Activated naive CD4-positive, alpha-beta T cell treated with anti-CD3 and anti-CD28 coated beads, Interleukin-2, amount 10 ng/mL, durations not matched to agents 7 days and 5 days (primary cell): ENCODE measurements around the gene CUL1.

Experiments used
- CTCF ChIA-PET: fragments of 350-600 bp; sonication (Branson Sonifier 250); formaldehyde crosslinking; loops from one replicate; lab custom pipeline; 2021; ENCODE audit warnings: antibody characterized with exemption; lab: Charles Lee
- DNase-seq: peaks from one replicate; pipeline ENCODE4 v3.0.0-alpha.2; 2020
- H3K27ac Mint-ChIP-seq: one replicate; pipeline ENCODE4 v1.8.0; 2021; ENCODE audit warnings: mild to moderate bottlenecking, moderate library complexity, mixed read lengths
- H3K27me3 Mint-ChIP-seq: one replicate; pipeline ENCODE4 v1.8.0; 2021; ENCODE audit warnings: mild to moderate bottlenecking, mixed read lengths
- H3K36me3 Mint-ChIP-seq: one replicate; pipeline ENCODE4 v1.8.0; 2021; ENCODE audit warnings: mixed read lengths
- H3K4me1 Mint-ChIP-seq: one replicate; pipeline ENCODE4 v1.8.0; 2021; ENCODE audit warnings: mixed read lengths
- H3K4me3 Mint-ChIP-seq: one replicate; pipeline ENCODE4 v1.8.0; 2021; ENCODE audit warnings: mild to moderate bottlenecking, moderate library complexity, mixed read lengths
- H3K9me3 Mint-ChIP-seq: one replicate; pipeline ENCODE4 v1.8.0; 2021; ENCODE audit warnings: mixed read lengths

CUL1 gene

GRCh38 chr7:148803094-148803493, 104.4 kb downstream of the CUL1 start:
- Mint-ChIP-seq H3K27me3 (no peaks in the 10 kb centered on the region), H3K27ac (no peak overlapping the region), H3K36me3 (peaks cover 62% of the 10 kb centered on the region), H3K4me1 (no peaks in the 10 kb centered on the region), H3K4me3 (no peak overlapping the region), H3K9me3 (no peaks in the 10 kb centered on the region)
- no peak for DNase-seq
- CTCF ChIA-PET, result interaction anchor here (0.6 to 1.7 kb wide), 2 partner anchors 155 to 228 kb away, joined by 3 to 6 read pairs; no protein-coding TSS in a partner anchor

DNA sequence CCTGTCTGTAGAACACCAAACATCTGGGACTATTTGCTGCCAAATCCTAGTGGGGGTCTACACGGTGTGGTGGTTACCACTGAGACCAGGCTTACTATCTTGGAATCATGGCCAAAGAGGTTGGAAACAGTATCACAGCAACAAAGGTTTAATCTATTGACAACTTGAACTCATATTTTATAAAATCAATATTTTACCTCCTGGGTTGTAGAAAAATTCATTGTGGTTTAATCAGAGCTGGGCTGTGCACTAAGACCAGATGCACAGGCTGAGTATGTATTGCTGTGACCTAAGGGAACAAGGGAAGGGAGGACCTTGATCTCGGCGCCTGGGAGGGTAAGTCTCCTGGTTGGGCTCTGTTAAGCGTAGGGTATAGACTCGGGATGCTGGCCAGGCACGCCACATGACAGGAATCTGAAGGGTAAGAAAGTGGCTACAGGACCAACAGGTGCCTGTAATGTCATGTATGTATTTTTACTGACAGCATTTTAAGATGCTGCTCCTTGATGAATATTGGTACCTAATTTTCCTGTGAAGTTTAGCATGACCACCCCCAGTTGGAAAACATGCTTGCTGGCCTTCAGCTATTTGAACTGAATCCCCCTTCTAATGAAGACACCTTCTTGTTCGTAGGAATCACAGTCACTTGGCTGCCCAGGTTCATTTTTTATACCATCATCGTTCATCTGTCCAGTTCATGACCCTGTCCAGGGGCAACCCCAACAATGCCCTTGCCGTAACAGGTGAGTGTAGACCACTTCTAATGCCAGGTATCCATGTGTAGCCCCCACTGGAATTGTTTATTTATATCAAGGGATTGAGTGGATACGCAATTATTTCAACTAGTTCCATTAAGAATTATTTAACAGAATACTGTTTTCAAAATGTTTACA, 105.9 kb downstream of the CUL1 start:
- H3K4me1 Mint-ChIP-seq, result no peaks in the 10 kb centered on the region
- no peak for DNase-seq
- peaks cover 57% of the 10 kb centered on the region for H3K36me3 Mint-ChIP-seq
- H3K27me3 Mint-ChIP-seq, result no peaks in the 10 kb centered on the region
- CTCF ChIA-PET, result interaction anchor here (1.0 to 1.7 kb wide), 3 partner anchors 12 to 159 kb away, joined by 3 to 6 read pairs (median 4); no protein-coding TSS in a partner anchor
- no peak overlapping the region for H3K27ac Mint-ChIP-seq
- no peaks in the 10 kb centered on the region for H3K9me3 Mint-ChIP-seq
- no peak overlapping the region for H3K4me3 Mint-ChIP-seq

DNA sequence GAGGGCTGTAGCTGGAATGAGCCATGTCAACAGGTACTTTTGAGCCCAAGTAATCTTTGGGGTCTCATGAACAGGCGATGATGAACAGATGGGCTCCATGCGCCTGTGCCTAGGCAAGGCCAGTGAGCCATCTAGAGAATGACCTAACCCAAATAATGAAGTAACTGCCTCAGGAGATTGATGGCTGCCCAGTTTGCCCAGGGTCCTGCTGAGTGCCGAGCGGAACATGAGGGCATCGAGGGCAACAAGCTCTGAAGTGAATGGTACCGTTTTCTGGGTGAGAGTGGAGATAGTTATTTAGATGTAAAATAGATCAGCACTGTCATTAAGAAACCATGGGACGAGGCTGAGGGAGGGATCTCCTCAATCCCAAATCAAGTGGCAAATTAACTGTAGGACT, 107.5 kb downstream of the CUL1 start:
- CTCF ChIA-PET, result interaction anchor here (0.6 to 1.7 kb wide), 3 partner anchors 49 to 157 kb away, joined by 3 to 6 read pairs (median 4); no protein-coding TSS in a partner anchor
- Mint-ChIP-seq H3K9me3 (no peaks in the 10 kb centered on the region), H3K27me3 (no peaks in the 10 kb centered on the region), H3K4me1 (no peaks in the 10 kb centered on the region), H3K36me3 (peaks cover 56% of the 10 kb centered on the region), H3K27ac (no peak overlapping the region), H3K4me3 (no peak overlapping the region)
- DNase-seq, result no peak

GRCh38 chr7:148807436-148807835, 108.7 kb downstream of the CUL1 start:
- no peaks in the 10 kb centered on the region for H3K4me1 Mint-ChIP-seq
- H3K36me3 Mint-ChIP-seq, result peaks cover 61% of the 10 kb centered on the region
- no peaks in the 10 kb centered on the region for H3K9me3 Mint-ChIP-seq
- H3K4me3 Mint-ChIP-seq, result no peak overlapping the region
- H3K27me3 Mint-ChIP-seq, result no peaks in the 10 kb centered on the region
- CTCF ChIA-PET, result no interaction called here
- no peak for DNase-seq
- no peak overlapping the region for H3K27ac Mint-ChIP-seq

DNA sequence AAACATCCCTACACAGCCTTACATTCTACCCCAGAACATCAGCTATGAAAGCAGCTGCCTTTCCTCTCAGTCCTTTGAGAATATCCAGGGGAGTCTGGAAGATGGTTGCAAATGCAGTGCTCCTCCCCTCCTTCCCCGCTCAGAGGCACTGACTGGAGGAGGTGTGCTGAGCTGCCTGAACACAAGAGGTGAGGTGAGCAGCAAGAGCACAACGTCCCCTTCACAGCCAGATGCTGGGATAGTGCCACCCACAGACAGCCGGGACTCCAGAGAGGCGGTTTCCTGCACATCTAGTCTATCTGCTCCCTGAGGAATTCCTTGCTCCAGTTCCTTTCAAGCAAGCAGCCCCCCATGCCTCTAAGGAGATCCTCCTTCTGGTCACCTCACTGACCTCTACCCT, 111.2 kb downstream of the CUL1 start:
- Mint-ChIP-seq H3K27ac (no peak overlapping the region), H3K27me3 (no peaks in the 10 kb centered on the region), H3K4me1 (no peaks in the 10 kb centered on the region), H3K9me3 (no peaks in the 10 kb centered on the region), H3K36me3 (peaks cover 77% of the 10 kb centered on the region), H3K4me3 (no peak overlapping the region)
- DNase-seq, result no peak
- CTCF ChIA-PET, result no interaction called here

DNA sequence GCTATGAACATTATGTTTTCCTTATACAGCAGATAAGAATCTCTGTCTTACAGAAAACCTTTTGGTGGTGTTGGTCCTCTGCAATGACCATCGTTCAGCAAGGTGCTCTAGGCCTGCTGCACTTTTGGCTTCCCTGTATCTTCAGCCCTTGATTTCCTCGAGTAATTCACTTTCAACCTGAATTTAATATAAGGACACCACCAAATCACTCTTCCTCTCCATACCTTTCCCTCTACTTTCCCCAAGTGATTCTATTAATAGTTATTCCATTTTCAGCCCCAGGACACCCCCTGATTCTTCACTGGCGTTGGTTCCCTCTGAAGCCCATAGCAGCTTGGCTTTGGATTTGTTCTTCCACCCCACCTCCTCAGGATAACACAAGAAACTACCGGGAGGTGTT, 113.2 kb downstream of the CUL1 start:
- H3K36me3 Mint-ChIP-seq, result peaks cover 75% of the 10 kb centered on the region
- H3K27ac Mint-ChIP-seq, result no peak overlapping the region

GRCh38 chr7:148813890-148814289, 115.2 kb downstream of the CUL1 start:
- no peak overlapping the region for H3K27ac Mint-ChIP-seq
- H3K4me1 Mint-ChIP-seq, result no peaks in the 10 kb centered on the region
- no peak for DNase-seq
- H3K9me3 Mint-ChIP-seq, result no peaks in the 10 kb centered on the region
- H3K36me3 Mint-ChIP-seq, result peaks cover 83% of the 10 kb centered on the region
- no peaks in the 10 kb centered on the region for H3K27me3 Mint-ChIP-seq
- CTCF ChIA-PET, result no interaction called here
- no peak overlapping the region for H3K4me3 Mint-ChIP-seq

More for the DNA sequence above, 113.2 kb downstream of the CUL1 start:
- Mint-ChIP-seq H3K4me1 (no peaks in the 10 kb centered on the region), H3K27me3 (no peaks in the 10 kb centered on the region), H3K4me3 (no peak overlapping the region), H3K9me3 (no peaks in the 10 kb centered on the region)
- CTCF ChIA-PET, result interaction anchor here (0.9 kb wide), 1 partner anchor 8 kb away, joined by 3 read pairs; no protein-coding TSS in a partner anchor
- DNase-seq, result no peak

DNA sequence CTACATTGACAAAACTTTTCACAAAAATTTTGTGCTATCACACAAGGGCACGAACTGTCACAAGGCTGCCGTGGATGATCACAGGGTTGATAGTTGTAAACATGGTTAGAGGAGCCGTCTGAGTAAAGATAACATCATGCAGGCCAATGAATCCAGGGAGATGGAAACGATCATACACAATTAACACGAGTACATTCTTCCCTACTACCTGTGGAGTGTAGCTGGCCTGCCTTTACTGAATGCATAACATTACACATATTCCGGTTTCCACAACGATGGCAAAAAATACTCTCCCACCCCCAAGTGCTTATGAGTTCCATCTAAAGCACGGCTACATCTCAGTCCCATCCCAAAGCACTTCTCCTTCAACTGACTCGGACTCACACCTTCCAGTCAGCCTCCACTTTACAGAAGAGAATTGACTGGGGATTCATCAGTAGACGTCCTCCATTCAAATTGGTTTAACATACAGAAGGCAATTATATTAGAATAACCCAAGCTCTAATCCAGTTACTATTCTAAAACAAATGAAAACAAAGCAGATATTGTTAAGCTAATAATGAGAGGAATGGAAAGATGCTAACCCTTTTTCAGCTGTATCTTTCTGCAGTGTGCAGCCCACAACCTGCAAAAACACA, 116.3 kb downstream of the CUL1 start:
- no peak for DNase-seq
- Mint-ChIP-seq H3K36me3 (peaks cover 83% of the 10 kb centered on the region), H3K4me1 (no peaks in the 10 kb centered on the region), H3K9me3 (no peaks in the 10 kb centered on the region), H3K27me3 (no peaks in the 10 kb centered on the region), H3K27ac (peak overlapping the region; percentile 50), H3K4me3 (no peak overlapping the region)
- CTCF ChIA-PET, result interaction anchor here (1.3 kb wide), 1 partner anchor 150 kb away, joined by 4 read pairs; no protein-coding TSS in a partner anchor

DNA sequence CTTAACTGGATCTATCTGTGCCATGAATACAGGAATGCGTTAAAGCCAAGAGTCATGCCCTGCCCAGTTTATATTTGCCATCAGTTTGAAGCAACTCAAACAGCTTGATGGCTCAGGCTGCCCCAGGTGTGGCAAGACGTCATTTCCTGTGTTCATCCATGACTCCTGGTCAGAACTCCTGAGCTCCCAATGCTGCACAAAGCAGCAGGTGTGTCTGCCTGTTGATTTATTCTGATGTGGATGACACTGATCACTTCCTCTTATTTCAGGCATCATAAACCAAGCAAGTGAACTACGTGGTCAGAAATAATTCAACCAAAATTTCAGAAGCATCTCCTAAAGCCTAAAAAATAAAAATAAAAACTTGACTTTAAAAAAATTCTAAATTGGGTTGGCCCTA, 116.9 kb downstream of the CUL1 start:
- Mint-ChIP-seq H3K9me3 (no peaks in the 10 kb centered on the region), H3K27me3 (no peaks in the 10 kb centered on the region), H3K4me1 (no peaks in the 10 kb centered on the region), H3K4me3 (no peak overlapping the region), H3K27ac (no peak overlapping the region), H3K36me3 (peaks cover 81% of the 10 kb centered on the region)
- DNase-seq, result no peak
- CTCF ChIA-PET, result interaction anchor here (1.3 kb wide), 1 partner anchor 150 kb away, joined by 4 read pairs; no protein-coding TSS in a partner anchor

- Mint-ChIP-seq H3K4me1 (peaks cover 2% of the 10 kb centered on the region), H3K36me3 (peaks cover 60% of the 10 kb centered on the region), H3K4me3 (no peak overlapping the region), H3K9me3 (no peaks in the 10 kb centered on the region), H3K27me3 (no peaks in the 10 kb centered on the region), H3K27ac (no peak overlapping the region)
- DNase-seq, result no peak
- CTCF ChIA-PET, result interaction anchor here (1.0 kb wide), 1 partner anchor 8 kb away, joined by 3 read pairs; no protein-coding TSS in a partner anchor
Observed at GRCh38 chr7:148819697-148820360, 121.1 kb downstream of the CUL1 start.

- Mint-ChIP-seq H3K4me3 (no peak overlapping the region), H3K27ac (no peak overlapping the region), H3K27me3 (no peaks in the 10 kb centered on the region), H3K36me3 (peaks cover 64% of the 10 kb centered on the region), H3K9me3 (no peaks in the 10 kb centered on the region), H3K4me1 (peaks cover 2% of the 10 kb centered on the region)
- no peak for DNase-seq
- CTCF ChIA-PET, result no interaction called here
Observed at GRCh38 chr7:148821422-148821821, 122.7 kb downstream of the CUL1 start.

- Mint-ChIP-seq H3K4me3 (no peak overlapping the region), H3K27ac (no peak overlapping the region), H3K9me3 (no peaks in the 10 kb centered on the region), H3K27me3 (no peaks in the 10 kb centered on the region), H3K36me3 (peaks cover 58% of the 10 kb centered on the region), H3K4me1 (peaks cover 10% of the 10 kb centered on the region)
- no peak for DNase-seq
- CTCF ChIA-PET, result no interaction called here
Observed at GRCh38 chr7:148824864-148825263, 126.2 kb downstream of the CUL1 start.

DNA sequence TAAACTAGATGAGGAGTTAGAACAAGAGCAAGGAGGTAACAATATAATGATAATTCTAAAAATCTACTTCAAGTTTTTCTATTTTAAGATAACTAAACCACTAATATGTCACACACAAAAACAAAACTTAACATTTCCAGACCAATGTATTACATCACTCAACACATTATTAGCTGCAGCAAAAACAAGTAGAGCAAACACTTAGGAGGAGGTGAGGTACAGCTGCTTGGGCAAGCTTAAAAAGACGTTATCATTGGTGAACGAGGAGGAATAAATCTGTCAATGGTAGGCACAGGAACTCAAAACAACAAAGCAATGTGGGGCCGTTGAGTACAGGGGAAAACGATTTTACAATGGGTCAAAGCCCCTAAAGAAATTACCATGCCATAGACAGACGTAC, 126.6 kb downstream of the CUL1 start:
- Mint-ChIP-seq H3K27ac (peak overlapping the region; percentile 10), H3K9me3 (no peaks in the 10 kb centered on the region), H3K36me3 (peaks cover 58% of the 10 kb centered on the region), H3K4me1 (peaks cover 13% of the 10 kb centered on the region), H3K4me3 (no peak overlapping the region), H3K27me3 (no peaks in the 10 kb centered on the region)
- CTCF ChIA-PET, result no interaction called here
- DNase-seq, result no peak

DNA sequence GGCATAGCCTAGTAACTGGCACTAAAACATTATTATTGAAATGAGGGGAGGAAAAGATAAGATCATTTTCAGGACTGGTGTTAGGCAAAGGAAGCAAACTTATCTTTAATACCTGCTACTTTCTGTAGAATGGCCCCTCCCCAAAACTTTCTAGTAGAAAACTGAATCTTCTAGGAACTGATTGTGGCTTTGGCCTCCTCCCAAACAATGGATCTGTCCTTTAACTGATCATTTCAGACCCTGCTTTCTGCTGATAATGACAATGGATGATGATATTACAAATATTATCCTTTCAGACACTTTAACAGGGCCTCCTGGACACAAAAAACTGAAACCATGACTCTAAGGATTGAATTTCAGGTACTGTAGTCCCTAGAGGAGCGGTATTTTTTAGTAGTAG, 130.3 kb downstream of the CUL1 start:
- Mint-ChIP-seq H3K4me1 (peaks cover 12% of the 10 kb centered on the region), H3K27ac (peak overlapping the region; percentile 51), H3K36me3 (peaks cover 68% of the 10 kb centered on the region), H3K4me3 (no peak overlapping the region), H3K27me3 (no peaks in the 10 kb centered on the region), H3K9me3 (no peaks in the 10 kb centered on the region)
- CTCF ChIA-PET, result no interaction called here
- DNase-seq, result no peak
